ENCODE data around the gene KCND3.

The KCND3 gene

GRCh38 chr1:111835514-111835913 lies 154.0 kb downstream of the KCND3 start:
- DNase-seq (ENCODE audit: low read depth), result no peak

GRCh38 chr1:111834956-111835355 lies 154.5 kb downstream of the KCND3 start:
- TF ChIP-seq CTCF (IDR thresholded peaks at IDR 0.05; ENCODE audit: low read depth, low read length) (no peak), MAX (IDR thresholded peaks at IDR 0.05; ENCODE audit: low read depth, low read length) (no peak), MYC (IDR thresholded peaks at IDR 0.05; ENCODE audit: low read depth, low read length) (no peak), POLR2A (IDR thresholded peaks at IDR 0.05; ENCODE audit: extremely low read depth, insufficient read length) (no peak)
- H3K4me3 ChIP-seq (ENCODE audit: low read depth, low read length), result no peak overlapping the region
- no peak for DNase-seq (ENCODE audit: low read depth)

More at GRCh38 chr1:111835514-111835913, 154.0 kb downstream of the KCND3 start:
- H3K4me3 ChIP-seq (ENCODE audit: low read depth, low read length), result no peak overlapping the region
- TF ChIP-seq MAX (IDR thresholded peaks at IDR 0.05; ENCODE audit: low read depth, low read length), result no peak
- TF ChIP-seq POLR2A (IDR thresholded peaks at IDR 0.05; ENCODE audit: extremely low read depth, insufficient read length), result no peak
- TF ChIP-seq CTCF (IDR thresholded peaks at IDR 0.05; ENCODE audit: low read depth, low read length), result no peak
- TF ChIP-seq MYC (IDR thresholded peaks at IDR 0.05; ENCODE audit: low read depth, low read length), result no peak

- no peak for DNase-seq (ENCODE audit: low read depth)
- no peak overlapping the region for H3K4me3 ChIP-seq (ENCODE audit: low read depth, low read length)
- TF ChIP-seq CTCF (IDR thresholded peaks at IDR 0.05; ENCODE audit: low read depth, low read length) (no peak), MAX (IDR thresholded peaks at IDR 0.05; ENCODE audit: low read depth, low read length) (no peak), POLR2A (IDR thresholded peaks at IDR 0.05; ENCODE audit: extremely low read depth, insufficient read length) (no peak), MYC (IDR thresholded peaks at IDR 0.05; ENCODE audit: low read depth, low read length) (no peak)
Measured at GRCh38 chr1:111833334-111833733, 156.1 kb downstream of the KCND3 start.

- H3K4me3 ChIP-seq (ENCODE audit: low read depth, low read length), result no peak overlapping the region
- TF ChIP-seq CTCF (IDR thresholded peaks at IDR 0.05; ENCODE audit: low read depth, low read length), result no peak
- TF ChIP-seq MYC (IDR thresholded peaks at IDR 0.05; ENCODE audit: low read depth, low read length), result no peak
- no peak for TF ChIP-seq POLR2A (IDR thresholded peaks at IDR 0.05; ENCODE audit: extremely low read depth, insufficient read length)
- TF ChIP-seq MAX (IDR thresholded peaks at IDR 0.05; ENCODE audit: low read depth, low read length), result no peak
- DNase-seq (ENCODE audit: low read depth), result no peak
Measured at GRCh38 chr1:111832521-111833155, 156.8 kb downstream of the KCND3 start.

GRCh38 chr1:111831153-111831552 lies 158.3 kb downstream of the KCND3 start:
- no peak for TF ChIP-seq POLR2A (IDR thresholded peaks at IDR 0.05; ENCODE audit: extremely low read depth, insufficient read length)
- no peak for TF ChIP-seq MAX (IDR thresholded peaks at IDR 0.05; ENCODE audit: low read depth, low read length)
- TF ChIP-seq MYC (IDR thresholded peaks at IDR 0.05; ENCODE audit: low read depth, low read length), result no peak
- no peak for TF ChIP-seq CTCF (IDR thresholded peaks at IDR 0.05; ENCODE audit: low read depth, low read length)
- DNase-seq (ENCODE audit: low read depth), result no peak
- no peak overlapping the region for H3K4me3 ChIP-seq (ENCODE audit: low read depth, low read length)

Data from NB4 (cell line).